ENCODE measurements around the gene LBX2.
A peak's percentile ranks its signal among the peaks of the same experiment; 100 is the strongest.

LBX2 gene

GRCh38 chr2:74499267-74499939 lies at the start of gene LBX2:
TSS of gene LBX2 (minus strand) at chr2:74499603. CDS start at chr2:74499537, 66 bp downstream.
- DNase-seq (ENCODE audit: low read depth in 2 of 2), result no peak

- no peak for DNase-seq (ENCODE audit: low read depth in 2 of 2)
These were observed 49.0 kb upstream of the LBX2 start for GRCh38 chr2:74548285-74548899.

DNA sequence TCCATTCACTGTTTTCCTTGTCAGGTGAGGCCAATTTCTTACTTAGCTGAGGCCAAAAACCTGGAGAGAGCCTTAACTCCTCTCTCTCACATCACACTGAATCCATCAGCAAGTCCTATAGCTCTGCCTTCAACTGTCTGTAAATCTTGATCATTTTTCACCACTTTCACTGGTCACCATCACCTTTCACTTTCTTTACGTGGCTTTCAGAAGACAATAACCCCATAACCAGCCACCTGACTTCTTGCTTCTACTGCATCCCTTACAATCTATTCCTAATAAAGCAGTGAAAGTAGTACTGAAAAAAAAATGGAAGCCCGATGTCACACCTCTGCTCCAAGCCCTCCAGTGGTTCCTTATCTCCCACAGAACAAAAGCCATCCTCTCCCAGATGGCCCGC lies 46.6 kb upstream of the LBX2 start:
- no peak for DNase-seq (ENCODE audit: low read depth in 2 of 2)

DNA sequence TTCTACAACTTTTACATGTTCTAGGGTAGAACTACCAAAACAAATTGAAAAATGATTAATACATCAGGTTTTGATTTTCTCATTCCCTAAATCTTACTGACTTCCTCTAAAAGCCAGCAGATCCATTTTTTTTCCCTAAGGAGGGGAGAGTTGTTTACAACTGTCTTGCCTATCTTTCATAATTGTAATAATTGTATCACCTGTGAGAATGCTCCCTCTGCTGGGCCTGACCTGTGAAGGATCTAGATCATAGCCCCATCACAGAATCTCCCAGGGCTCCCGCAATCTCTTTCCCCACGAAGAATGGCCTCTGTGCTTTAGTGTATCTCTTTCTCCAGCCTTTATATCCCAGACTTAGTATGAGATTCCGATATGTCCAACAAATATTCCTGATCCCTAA lies 45.2 kb upstream of the LBX2 start:
- DNase-seq (ENCODE audit: low read depth in 2 of 2), result no peak

DNA sequence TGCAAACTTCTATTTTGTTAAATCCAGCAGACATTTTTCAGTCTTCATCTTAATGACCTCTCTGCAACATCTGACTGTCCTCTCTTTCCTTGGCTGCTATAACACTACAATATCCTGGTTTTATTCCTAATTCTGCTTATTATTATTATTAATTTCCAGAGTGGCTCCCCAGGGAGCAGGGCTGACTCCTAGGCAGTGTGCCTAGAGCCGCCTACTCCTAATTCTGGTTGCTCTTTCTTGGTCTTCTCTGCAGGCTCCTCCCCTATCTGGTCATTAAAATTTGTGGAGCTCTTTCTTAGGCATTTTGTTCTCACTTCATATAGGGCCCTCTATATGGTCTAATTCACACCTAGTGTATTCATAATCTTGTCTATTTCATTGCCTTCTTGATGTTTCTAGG lies 43.6 kb upstream of the LBX2 start:
- no peak for DNase-seq (ENCODE audit: low read depth in 2 of 2)

DNA sequence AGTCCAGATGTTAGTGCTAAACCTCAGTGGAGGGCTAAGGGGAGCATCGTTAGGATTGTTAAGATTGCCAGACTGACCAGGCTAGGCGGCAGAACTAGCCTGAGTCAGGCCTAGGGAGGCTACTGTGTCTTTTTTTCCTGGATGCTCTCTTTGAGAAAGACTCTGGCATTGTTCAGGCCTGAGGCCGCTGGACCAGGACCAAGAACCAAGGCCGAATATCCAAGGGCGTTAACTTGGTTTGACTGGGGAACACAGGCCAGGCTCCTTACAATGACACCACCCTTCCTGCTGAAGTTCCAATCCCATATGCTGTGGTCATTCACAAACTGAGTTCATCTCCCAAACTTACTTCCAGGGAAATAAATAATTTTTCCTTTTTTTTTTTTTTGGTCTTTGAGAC lies 40.9 kb upstream of the LBX2 start:
- no peak for DNase-seq (ENCODE audit: low read depth in 2 of 2)

GRCh38 chr2:74538881-74539339 lies 39.5 kb upstream of the LBX2 start:
- DNase-seq (ENCODE audit: low read depth in 2 of 2), result no peak

- DNase-seq (ENCODE audit: low read depth in 2 of 2), result no peak
These were observed 37.7 kb upstream of the LBX2 start for GRCh38 chr2:74537140-74537539.

DNA sequence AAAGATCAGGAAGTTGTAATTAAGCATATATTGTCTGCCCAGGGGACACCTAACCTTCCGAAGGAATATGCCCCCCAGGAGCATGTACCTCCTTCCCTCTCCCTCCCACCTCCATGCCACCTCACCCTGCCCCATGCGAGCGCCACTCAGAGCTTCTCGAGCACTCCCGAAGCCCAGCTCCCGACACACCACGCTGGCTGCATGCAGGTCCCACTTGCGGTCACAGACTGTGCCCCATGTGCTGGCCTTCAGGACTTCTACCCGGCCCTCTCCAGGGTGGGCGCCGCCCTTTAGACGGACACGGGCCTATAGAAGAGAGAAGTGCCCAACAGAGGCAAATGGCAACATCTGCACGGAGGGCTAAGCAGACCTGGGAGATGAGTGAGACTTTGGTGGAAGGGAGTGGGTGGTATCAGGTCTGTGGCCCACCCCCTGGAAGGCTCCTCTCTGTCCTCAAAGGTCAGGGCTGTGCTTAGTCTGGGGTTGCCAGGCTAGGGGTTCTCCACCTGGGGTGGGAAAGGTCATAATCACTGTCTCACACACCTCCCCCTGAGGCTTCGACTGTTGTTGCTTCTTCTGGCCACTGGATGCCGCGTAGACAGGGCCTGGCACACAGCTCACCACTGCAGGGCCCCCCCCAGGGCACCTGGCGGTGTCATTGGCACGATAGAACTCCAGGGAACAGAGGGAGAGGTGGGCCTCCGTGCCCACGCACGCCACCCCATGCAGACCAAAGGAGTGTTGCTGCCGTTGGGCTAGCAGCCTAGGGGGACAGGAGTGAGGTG lies 37.0 kb upstream of the LBX2 start:
- DNase-seq (ENCODE audit: low read depth in 2 of 2), result no peak

- DNase-seq (ENCODE audit: low read depth in 2 of 2), result no peak
These were observed 36.1 kb upstream of the LBX2 start for GRCh38 chr2:74535440-74535965.

GRCh38 chr2:74534411-74534810 lies 35.0 kb upstream of the LBX2 start:
- DNase-seq (ENCODE audit: low read depth in 2 of 2), result no peak

GRCh38 chr2:74533464-74533863 lies 34.1 kb upstream of the LBX2 start:
- DNase-seq (ENCODE audit: low read depth in 2 of 2), result no peak

GRCh38 chr2:74532222-74532621 lies 32.8 kb upstream of the LBX2 start:
- DNase-seq (ENCODE audit: low read depth in 2 of 2), result no peak

GRCh38 chr2:74531666-74532065 lies 32.3 kb upstream of the LBX2 start:
- no peak for DNase-seq (ENCODE audit: low read depth in 2 of 2)

- DNase-seq (ENCODE audit: low read depth in 2 of 2), result no peak
These were observed 31.1 kb upstream of the LBX2 start for GRCh38 chr2:74530239-74531187.

DNA sequence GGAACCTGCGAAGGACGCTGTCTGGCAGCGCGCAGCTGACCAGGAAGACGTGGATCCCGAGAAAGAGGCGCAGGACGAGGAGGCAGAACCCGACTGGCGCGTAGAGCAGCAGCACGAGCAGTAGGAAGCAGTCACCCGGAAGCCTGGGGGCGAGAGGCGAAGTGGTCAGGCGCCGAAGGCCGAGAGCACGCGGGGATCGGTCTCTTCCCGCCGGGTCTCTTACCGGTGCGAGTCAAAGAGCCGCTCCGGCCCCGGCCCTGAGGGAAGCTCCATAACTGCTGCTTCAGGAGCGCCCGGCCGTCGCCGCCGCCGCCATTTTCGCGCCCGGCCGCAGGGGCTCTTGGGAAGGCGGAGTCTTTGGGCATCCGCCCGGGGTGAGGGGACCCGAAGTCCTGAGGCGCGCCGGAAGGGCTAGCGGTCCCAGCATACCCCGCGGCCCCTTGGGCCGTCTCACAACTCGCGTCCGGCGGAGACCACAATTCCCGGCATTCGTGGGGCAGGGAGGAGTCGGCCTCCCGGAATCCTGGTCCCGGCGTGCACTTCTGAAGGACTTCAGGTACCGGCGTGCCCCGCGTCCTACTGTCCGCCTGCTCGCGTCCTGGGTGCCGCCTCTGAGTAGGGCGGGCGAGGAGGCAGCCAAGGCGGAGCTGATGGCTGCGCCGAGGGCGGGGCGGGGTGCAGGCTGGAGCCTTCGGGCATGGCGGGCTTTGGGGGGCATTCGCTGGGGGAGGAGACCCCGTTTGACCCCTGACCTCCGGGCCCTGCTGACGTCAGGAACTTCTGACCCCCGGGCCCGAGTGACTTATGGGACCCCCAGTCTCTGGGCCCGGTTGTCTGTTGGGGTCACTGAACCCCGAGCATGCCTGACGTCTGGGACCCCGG lies 30.2 kb upstream of the LBX2 start, which contains the start of the genes AUP1 and HTRA2:
Gene AUP1 (minus strand): TSS at position 350 of the 882 bp plus-strand sequence. CDS start 77 bp downstream, at position 273.
Gene HTRA2 (plus strand): TSS at position 577 of the 882 bp plus-strand sequence. CDS start 74 bp downstream, at position 651.
- peak; percentile 66 to 71 for DNase-seq (ENCODE audit: low read depth in 2 of 2)

DNA sequence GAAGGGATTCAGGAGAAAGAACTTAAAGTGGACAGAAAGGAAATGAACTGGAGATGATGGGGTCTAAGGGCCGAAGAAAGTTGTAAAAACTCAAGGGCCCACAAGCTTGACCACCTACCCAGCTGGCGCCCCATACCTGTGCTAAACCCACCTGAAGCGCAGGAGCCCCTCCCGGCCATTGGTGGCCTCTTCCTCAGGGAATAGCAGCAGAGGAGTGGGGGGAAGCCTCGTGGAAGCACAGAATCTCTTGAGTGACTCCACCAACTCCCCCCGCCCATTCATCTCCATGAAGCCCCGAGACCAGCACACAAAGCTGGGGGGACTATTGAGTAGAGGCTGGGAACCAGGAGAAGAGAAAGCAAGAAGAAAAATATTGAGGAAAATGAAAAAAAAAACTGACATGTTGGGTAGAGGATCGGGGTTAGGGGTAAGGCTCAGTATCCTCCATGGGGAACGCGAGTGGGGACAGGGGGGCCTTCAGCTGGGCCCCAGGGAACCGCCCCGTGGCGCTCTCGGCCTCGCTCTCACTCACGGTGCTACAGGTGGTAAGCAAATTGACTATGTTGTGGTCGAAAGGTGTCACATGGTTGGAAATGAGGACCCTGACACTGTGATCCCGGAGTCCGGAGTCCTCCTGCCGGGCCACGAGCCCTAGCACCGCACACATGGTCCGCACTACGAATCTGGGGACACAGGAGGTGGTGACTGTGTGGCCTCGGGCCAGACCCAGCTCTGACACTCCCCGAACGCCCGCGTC lies 29.4 kb upstream of the LBX2 start:
- no peak for DNase-seq (ENCODE audit: low read depth in 2 of 2)

DNA sequence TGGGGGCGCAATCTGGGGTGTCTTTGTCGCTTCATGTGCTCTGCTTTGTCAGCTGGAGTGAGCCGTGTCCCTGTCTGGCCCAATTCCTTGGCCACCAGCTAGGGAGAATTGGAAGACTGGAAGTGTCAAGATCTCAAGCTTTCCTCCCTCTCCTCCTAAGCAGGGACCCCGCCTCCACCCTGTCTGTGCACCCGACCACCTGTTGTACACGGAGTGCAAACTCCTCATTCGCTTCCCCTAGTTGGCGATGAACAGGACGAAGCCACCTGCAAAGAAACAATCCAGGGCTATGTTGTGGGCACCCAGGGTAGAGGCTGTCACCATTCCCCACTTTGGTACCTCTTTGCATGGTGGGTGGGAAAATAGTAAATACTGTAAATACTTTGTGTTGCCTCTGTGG lies 28.3 kb upstream of the LBX2 start:
- DNase-seq (ENCODE audit: low read depth in 2 of 2), result no peak

- DNase-seq (ENCODE audit: low read depth in 2 of 2), result no peak
These were observed 27.3 kb upstream of the LBX2 start for GRCh38 chr2:74526649-74527230.
